Measurements from ENCODE around the gene XPR1.

GRCh38 chr1:180626711-180627110, 5.1 kb upstream of the XPR1 start:
- no peak for TF ChIP-seq CTCF (IDR thresholded peaks at IDR 0.05; ENCODE audit: insufficient read depth, low read depth, low read length)
- no peak for TF ChIP-seq EZH2 (IDR thresholded peaks at IDR 0.05; ENCODE audit: insufficient read depth, low read length)
